HG02642 (cell line): ENCODE measurements around the gene ZRSR2.

ENCODE experiments used
- ATAC-seq: cut with Tn5 transposase; IDR thresholded peaks from one replicate; pipeline ENCODE4 v1.9.1; 2021; ENCODE audit warnings: mild to moderate bottlenecking; ENCODE audit not compliant: unreplicated experiment, poor library complexity

The ZRSR2 gene

DNA sequence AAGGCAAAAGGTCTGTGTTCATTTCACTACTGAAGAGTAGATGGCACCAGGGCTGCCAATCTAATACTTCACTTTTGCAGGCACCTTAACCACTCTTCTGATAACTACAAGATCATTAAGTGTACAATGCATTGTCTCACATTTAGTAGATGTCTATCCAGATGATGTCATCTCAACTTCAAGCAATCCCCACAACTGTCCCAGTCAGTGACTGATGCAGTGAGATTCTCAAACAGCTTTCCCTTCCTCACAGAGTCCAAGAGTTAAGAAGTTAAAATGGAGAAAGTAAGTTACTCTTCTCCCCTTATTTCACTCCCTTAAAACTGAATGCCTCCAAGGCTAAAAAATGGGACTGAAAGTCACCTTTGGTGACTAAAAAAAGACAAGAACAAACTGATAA, 53.7 kb downstream of the ZRSR2 start:
- no peak for ATAC-seq

DNA sequence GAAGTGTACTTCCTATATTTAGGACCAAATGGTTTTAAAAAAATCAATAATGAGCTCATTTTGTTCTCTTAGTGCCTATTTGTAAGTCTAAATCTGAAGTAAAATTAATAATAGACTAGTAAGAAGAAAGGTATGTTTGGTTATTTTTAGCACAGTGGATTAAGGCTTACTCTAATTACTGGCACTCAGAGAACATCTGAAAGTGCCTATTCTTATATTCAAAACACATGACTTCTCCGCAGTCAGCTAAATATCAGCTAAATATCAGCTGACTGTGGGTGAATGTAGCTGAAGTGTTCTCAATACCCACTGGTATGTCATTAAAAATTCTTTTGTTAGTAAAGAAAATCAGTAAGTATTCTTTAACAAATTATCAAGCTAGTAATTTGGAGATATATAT, 58.3 kb downstream of the ZRSR2 start:
- no peak for ATAC-seq

DNA sequence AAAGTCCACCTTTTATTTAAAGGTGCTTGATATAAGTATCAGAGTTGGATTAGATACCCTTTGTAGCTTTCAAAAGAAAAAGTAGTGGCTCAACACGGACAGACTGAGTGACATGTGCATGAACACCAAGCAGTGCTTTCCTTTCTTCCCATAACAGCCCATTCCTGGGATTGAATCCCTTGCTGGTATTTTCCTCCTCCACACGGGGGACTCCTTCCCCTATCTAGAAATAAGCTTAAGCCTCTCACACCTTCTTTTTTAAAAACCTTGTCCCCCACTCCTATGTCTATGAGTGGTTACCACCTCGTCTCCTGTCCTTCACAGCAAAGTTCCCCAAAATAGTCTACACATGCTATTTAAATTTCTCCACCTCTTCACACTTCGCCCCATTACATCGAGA, 59.3 kb downstream of the ZRSR2 start:
- ATAC-seq = no peak

DNA sequence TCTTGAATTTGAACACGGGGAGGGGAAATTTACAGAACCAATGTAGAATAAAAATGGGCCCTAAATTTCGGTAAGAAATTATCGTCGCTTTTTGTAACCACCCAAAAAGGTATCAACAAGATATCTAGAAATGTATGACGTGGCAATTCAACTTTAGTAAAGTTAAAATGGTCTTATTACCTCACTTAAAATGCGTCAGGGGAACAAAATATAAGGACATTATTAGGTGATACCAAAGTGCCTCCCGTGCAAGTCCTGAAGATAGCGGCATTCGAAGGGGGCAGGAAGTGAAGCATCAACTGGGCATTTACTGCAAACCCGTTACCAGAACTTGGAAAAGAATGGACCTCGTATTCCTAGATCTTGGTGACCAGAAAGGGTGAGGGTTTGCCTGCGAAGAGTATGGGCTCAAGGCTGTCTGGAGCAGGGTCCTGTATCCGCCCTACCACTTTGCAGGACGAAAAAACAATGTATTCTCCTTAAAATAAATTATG, 63.3 kb downstream of the ZRSR2 start:
- no peak for ATAC-seq

DNA sequence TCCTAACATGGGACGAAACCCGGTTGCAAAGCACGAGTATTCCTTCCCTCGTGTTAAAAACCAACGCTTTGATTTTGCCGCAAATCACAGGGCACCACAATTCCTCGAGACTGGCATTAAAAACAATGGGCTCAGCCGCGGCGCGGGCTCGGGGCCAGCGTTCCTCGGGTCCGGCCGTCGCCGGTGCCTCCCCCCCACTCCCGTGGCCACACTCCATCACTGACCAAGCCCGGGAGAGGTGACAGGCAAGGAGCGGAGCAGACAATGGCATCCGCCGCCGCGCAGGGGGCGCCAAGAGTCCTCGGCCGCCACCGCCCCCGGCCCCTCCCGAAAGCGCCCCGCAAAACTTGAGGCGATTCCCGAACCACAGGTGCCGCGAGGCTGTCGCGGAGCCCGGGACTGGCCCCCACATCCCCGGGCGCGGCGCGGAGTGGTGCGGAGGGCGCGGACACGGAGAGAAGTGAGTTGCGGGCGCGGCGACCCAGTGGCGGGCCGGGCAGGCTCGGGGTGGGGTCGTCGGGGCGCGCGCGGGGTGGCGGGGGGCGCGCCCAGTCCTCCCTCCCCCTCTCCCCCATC, 63.9 kb downstream of the ZRSR2 start:
- peak; percentile 46 for ATAC-seq

DNA sequence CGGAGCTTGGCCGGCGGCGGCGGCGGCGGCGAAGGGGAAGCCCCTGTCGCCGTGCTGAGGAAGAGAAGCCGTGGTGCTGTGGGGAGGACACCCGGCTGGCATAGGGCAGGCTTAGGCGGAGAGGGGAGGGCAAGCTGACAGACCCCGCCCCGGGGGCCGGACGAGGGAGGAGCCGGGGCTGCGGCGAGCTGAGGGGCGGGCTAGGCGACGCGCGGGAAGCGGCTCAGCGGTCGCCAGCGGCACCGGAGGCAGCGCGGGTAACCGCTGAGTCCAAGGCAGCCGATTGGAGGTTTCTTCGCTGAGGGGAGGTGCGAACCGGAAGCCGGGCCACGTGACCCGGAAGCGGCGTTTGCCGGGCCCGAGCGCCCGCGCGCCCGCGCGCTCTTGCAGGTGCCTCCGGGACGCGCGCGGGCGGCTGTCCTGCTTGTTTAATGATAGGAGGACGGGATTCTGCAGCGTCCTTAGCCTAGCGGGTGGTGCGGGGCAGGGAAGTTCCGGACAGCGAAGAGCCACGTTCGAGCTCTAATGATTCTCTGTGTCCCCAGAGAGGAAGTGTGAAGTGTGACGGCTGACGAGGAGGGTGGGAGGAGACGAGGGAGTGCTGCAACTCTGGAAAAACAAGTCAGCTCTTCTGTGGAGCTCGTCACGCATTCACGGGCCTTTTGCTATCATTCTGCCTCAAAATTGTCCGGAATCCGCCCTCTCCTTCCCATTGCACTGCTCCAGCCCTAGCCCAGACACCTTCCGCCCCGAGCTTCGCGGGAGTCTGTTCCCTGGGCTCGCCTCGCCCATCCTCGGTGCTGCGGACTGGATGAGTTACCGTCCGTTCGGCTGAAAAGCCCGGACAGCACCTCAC, 64.7 kb downstream of the ZRSR2 start, which contains the start of gene AP1S2:
TSS of gene AP1S2 (minus strand) at position 102 of the 856 bp plus-strand sequence. CDS start 2,289 bp downstream, outside the sequence.
- peak; percentile 95 for ATAC-seq

DNA sequence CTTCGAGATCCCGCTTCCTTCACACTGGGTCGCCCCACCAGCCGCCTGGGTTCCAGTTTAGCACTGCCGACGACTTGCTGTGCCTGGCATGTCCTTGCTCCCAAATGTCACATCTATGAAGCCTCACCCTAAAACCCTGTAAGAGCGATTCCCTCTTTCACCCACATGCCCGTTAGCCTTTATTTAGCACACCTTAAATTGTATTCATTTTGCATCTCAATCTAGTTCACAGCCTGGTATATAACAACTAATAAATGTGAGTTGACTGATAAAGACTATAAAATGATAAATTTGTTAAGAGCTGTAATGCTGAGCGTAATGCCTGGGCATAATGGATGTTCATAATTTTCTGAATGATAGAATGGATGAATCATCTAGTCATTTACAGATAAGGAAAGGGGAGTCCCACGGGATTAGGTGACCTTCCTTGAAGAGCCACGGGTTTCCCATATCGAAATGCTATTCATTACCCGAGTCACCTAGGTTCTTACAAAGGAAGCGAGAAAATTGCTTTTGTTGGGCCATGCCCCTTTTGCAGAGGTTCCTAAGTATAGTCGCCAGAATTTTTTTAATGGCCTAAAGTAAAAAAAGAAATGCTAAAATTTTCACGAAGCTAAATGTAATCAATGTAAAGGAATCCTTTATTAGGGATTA, 65.4 kb downstream of the ZRSR2 start:
- no peak for ATAC-seq

DNA sequence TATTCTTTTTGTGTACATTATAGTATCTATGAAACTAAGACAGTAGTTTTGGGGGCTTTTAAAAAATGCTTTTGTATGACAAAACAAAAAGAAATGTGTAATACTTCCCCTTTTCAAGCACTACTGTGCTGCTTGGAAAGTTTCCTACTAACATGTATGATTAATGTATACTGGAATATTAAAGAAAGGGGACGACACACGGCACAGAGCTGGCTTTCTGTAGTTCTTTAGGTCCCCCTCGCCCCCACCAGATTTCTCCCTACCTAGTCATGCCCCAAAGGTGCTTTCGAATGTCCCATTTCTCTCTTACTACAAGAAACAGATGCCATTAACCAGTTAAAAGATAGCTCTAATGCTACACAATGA, 65.9 kb downstream of the ZRSR2 start:
- no peak for ATAC-seq

DNA sequence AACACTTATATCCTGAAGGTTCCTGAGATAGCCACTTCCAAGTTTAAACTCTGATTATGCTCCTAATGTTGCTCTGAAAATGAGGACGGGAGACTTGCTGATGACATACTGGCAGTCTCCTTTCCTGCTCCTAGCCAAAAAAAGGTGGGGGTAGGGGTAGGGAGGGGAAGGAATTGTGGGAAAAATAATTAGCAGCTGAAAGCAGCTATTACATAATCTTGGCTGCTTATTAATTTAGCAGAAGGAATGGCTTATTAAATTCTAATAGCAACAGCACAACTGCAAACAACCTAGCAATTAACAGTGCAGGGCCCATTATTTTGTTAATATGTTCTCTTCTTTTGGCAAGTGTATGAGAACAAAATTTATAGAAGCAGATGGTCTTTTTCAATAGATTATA, 66.4 kb downstream of the ZRSR2 start:
- no peak for ATAC-seq

DNA sequence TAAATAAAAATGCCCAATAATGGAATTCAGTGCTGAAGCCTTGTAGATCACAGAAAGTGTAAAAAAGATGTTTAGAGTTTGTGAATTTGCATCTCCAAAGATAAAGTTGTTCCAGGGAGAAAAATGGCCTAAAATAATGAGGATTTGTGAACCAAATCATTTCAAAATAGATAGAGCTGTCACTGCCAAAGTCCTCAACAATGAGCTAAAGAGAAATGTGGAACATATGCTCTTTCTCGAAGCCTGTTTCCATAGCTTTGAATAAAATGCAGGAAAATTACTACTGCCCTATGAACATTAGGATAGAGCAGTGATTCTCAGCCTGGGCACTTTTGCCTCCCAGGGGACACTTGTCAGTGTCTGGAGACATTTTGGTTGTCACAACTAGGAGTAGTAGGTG, 67.8 kb downstream of the ZRSR2 start:
- ATAC-seq = no peak

DNA sequence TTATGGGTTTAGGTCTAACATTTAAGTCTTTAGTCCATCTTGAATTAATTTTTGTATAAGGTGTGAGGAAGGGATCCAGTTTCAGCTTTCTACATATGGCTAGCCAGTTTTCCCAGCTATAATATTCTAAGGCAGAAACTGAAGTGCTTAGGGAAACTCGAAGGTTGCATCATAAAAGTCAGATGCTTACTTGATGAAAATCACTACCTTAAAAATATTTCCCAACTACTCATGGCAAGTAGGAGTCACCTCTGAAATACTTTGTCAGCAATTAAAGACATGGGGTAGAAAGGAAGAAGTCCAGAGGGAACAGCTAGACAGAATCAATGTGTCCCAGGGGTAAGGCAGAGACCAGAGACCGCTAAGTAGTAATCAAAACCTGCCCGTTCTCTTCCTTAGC, 70.6 kb downstream of the ZRSR2 start:
- ATAC-seq = no peak

DNA sequence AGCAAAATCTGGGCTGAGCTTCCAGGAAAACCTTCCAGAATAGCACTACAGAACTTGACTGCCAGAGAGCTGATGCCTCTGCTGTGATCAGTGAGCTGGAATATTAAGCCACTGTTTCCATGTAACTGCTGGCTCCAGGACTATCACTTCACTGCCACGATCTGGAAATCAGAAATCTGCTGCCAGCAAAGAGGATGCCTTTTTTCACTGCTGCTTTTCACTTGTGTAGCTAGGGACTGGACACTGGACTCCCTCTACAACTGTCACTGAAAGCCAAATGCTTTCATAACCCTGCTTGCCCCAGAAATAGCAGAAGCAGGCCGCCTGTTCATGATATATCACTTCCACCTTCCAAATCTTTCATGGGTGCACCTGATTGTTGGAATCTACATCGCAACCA, 73.7 kb downstream of the ZRSR2 start:
- no peak for ATAC-seq

DNA sequence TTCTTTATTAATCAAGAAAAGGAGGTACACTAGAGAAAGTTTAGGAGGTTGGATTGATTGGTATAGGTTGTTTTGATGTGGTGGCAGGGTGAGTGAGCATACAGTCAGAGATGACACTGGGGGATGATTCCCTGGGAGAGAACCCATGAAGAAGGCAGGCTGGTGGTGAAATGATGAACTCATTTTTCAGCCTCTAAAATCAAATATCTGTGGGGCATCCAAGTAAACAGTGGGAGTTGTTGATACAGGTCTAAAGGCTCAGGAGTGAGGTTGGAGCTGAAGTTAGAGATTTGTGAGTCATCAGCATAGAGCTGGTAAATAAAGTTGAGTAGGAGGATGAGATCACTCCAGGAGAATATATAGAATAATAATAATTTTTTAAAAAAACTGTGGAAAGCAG, 74.3 kb downstream of the ZRSR2 start:
- no peak for ATAC-seq

DNA sequence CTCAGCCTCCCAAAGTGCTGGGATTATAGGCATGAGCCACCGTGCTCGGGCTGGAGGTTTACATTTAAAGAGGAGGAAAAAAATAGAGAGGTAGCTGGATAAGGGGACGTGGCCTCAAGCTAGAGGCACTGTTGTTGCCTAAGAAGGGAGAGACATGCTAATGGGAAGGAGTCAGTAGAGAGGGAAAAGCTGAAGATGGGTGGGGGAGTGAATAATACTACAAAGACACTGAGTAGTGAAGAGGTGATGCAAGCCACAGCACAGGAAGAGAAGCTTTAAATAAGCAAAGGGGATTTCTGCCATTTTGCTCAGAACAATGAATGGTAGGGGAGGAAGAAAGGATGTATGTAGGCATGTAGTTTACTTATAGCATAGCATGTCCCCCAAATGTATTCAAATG, 75.9 kb downstream of the ZRSR2 start:
- ATAC-seq = no peak

DNA sequence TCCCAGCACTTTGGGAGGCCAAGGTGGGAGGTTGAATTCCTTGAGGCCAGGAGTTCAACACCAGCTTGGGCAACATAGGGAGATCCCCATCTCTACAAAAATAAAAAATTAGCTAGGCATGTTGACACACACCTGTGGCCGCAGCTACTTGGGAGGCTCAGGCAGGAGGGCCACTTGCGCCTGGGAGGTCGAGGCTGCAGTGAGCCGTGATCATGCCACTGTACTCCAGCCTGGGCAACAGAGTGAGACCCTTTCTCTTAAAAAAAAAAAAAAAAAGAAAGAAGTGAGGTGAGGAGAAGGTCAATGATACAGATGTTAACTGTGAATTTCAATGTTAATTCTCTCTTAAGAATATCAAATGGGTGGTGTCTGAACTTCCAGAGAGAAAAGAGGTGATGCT, 79.4 kb downstream of the ZRSR2 start:
- no peak for ATAC-seq

DNA sequence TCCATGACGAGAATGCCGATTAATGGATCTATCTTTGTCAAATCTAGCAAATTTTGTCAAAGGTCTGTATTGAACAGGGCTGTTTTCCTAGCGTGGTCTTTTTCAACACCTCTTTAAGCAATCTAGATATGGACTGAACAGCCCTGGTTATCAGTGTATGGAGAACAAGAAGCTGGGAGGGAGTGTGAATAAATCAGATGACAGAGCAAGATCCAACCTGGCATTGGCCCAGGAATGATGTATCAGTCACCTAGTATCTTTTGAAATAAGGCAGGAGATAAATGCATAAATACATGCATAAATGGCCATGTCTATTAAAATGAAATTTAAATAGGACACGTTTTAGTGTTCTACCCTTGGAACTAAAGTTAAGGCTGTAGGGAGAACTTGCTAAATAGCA, 80.0 kb downstream of the ZRSR2 start:
- no peak for ATAC-seq
